Measurements from ENCODE around the gene BABAM2.
"Not testable (repeated sequence)": the region's sequence is repeated elsewhere in the genome, so short reads cannot be mapped to it uniquely, and the experiment has no call there.

BABAM2 gene

GRCh38 chr2:27988718-27989117, 98.2 kb downstream of the BABAM2 start:
- DNase-seq, result no peak

- DNase-seq, result no peak
Observed at GRCh38 chr2:27989149-27989548, 98.6 kb downstream of the BABAM2 start.

- DNase-seq, result no peak
Observed at GRCh38 chr2:27990030-27990590, 99.6 kb downstream of the BABAM2 start.

- DNase-seq, result no peak
Observed at GRCh38 chr2:27991146-27991545, 100.6 kb downstream of the BABAM2 start.

- DNase-seq, result no peak
Observed at GRCh38 chr2:27992787-27993401, 102.4 kb downstream of the BABAM2 start.

GRCh38 chr2:27993402-27993787, 102.9 kb downstream of the BABAM2 start:
- no peak for DNase-seq

GRCh38 chr2:27993950-27994728, 103.6 kb downstream of the BABAM2 start:
- no peak for DNase-seq

- DNase-seq, result no peak
Observed at GRCh38 chr2:27996156-27996922, 105.8 kb downstream of the BABAM2 start.

GRCh38 chr2:28000287-28000686, 109.8 kb downstream of the BABAM2 start:
- no peak for DNase-seq

GRCh38 chr2:28002181-28002580, 111.7 kb downstream of the BABAM2 start:
- no peak for DNase-seq

GRCh38 chr2:28004086-28004485, 113.6 kb downstream of the BABAM2 start:
- DNase-seq, result no peak

- DNase-seq, result no peak
Observed at GRCh38 chr2:28009732-28010131, 119.2 kb downstream of the BABAM2 start.

- no peak for DNase-seq
Observed at GRCh38 chr2:28011322-28011737, 120.8 kb downstream of the BABAM2 start.

GRCh38 chr2:28018474-28018873, 127.9 kb downstream of the BABAM2 start:
- not testable (repeated sequence) for DNase-seq

GRCh38 chr2:28019521-28019920, 129.0 kb downstream of the BABAM2 start:
- not testable (repeated sequence) for DNase-seq

- DNase-seq, result no peak
Observed at GRCh38 chr2:28021898-28022297, 131.4 kb downstream of the BABAM2 start.

- DNase-seq, result no peak
Observed at GRCh38 chr2:28025123-28025522, 134.6 kb downstream of the BABAM2 start.

- DNase-seq, result not testable (repeated sequence)
Observed at GRCh38 chr2:28026230-28026629, 135.7 kb downstream of the BABAM2 start.

- no peak for DNase-seq
Observed at GRCh38 chr2:28028025-28028424, 137.5 kb downstream of the BABAM2 start.

- no peak for DNase-seq
Observed at GRCh38 chr2:28030600-28030999, 140.1 kb downstream of the BABAM2 start.

GRCh38 chr2:28032816-28033215, 142.3 kb downstream of the BABAM2 start:
- no peak for DNase-seq

- no peak for DNase-seq
Observed at GRCh38 chr2:28034696-28035095, 144.2 kb downstream of the BABAM2 start.

GRCh38 chr2:28035163-28035690, 144.7 kb downstream of the BABAM2 start:
- DNase-seq, result no peak

All from DMS153 (cell line).